ENCODE data around the gene CLNS1A. TPM values are rescaled to one million over a fixed set of nuclear protein-coding genes. Genes with fewer than 3 reads are reported as not detected.
A peak's percentile ranks its signal among the peaks of the same experiment; 100 is the strongest.

Gene CLNS1A
- total and polyA plus RNA-seq, 9 of the 15 experiments (the other 6 are each of a cell fraction or from before 2014, with no cell fraction given) = 146 to 472 (median 345) TPM

- TF ChIP-seq NR2C1 (IDR thresholded peaks at IDR 0.05) (peak; percentile 99), NR2C1 (tag; IDR thresholded peaks at IDR 0.05) (peak; percentile 100), FOXK1 (CRISPR knock-in tag; IDR thresholded peaks at IDR 0.05; ENCODE audit: borderline replicate concordance) (peak; percentile 71; the same call in 1 of the 2 replicates), GATAD2A (IDR thresholded peaks at IDR 0.05) (no peak), PBX2 (CRISPR knock-in tag; IDR thresholded peaks at IDR 0.05; ENCODE audit: low read depth) (no peak), PBX2 (tag; conservative IDR thresholded peaks at IDR 0.05; ENCODE audit: low read depth) (no peak), PURB (CRISPR knock-in tag; IDR thresholded peaks at IDR 0.05; ENCODE audit: low read depth) (no peak), MAFG (tag; conservative IDR thresholded peaks at IDR 0.05) (no peak), CBX2 (IDR thresholded peaks at IDR 0.05; ENCODE audit: insufficient read depth, low read length, poor library complexity, severe bottlenecking) (no peak), PTRF (tag; IDR thresholded peaks at IDR 0.05) (no peak), ZNF551 (CRISPR knock-in tag; IDR thresholded peaks at IDR 0.05) (no peak), CBFA2T2 (conservative IDR thresholded peaks at IDR 0.05) (no peak), ZKSCAN1 (IDR thresholded peaks at IDR 0.05; ENCODE audit: low read depth, low read length) (peak; percentile 52; the same call in 1 of the 2 replicates), RBM17 (IDR thresholded peaks at IDR 0.05; ENCODE audit: borderline replicate concordance, low read depth, low read length) (no peak), CBX3 (IDR thresholded peaks at IDR 0.05; ENCODE audit: borderline replicate concordance in 1 of 2, low read length in 2 of 2) (peak in 1 of 2 experiments; percentile 92; a peak in 2 of 3 replicates), ARID2 (IDR thresholded peaks at IDR 0.05) (no peak), NELFE (IDR thresholded peaks at IDR 0.05; ENCODE audit: insufficient read depth, insufficient read length) (no peak), RBBP5 (IDR thresholded peaks at IDR 0.05; ENCODE audit: borderline replicate concordance, insufficient read depth, low read length, poor library complexity, severe bottlenecking) (peak; percentile 83), MECOM (CRISPR knock-in tag; IDR thresholded peaks at IDR 0.05) (no peak), DACH1 (IDR thresholded peaks at IDR 0.05; ENCODE audit: partially characterized antibody) (no peak), HNRNPUL1 (IDR thresholded peaks at IDR 0.05; ENCODE audit: low read length) (no peak), THRAP3 (IDR thresholded peaks at IDR 0.05; ENCODE audit: borderline replicate concordance) (peak; percentile 71; the same call in 1 of the 2 replicates), VEZF1 (CRISPR knock-in tag; IDR thresholded peaks at IDR 0.05) (peak; percentile 62), SIRT6 (IDR thresholded peaks at IDR 0.05; ENCODE audit: low read depth, low read length) (no peak), RUNX1 (IDR thresholded peaks at IDR 0.05; ENCODE audit: low read depth) (no peak), ZNF224 (CRISPR knock-in tag; IDR thresholded peaks at IDR 0.05) (no peak), BRD9 (IDR thresholded peaks at IDR 0.05; ENCODE audit: low read depth, partially characterized antibody) (peak; percentile 73)
Measured at GRCh38 chr11:77637345-77638165, at the start of gene CLNS1A (continued).

Data from K562 (cell line).